GM21723 (cell line): Measurements from ENCODE around the gene GGT7.
"Not testable (repeated sequence)": the region's sequence is repeated elsewhere in the genome, so short reads cannot be mapped to it uniquely, and the experiment has no call there.

Source experiments
- ATAC-seq: cut with Tn5 transposase; IDR thresholded peaks from one replicate; pipeline ENCODE4 v1.9.1; 2021; ENCODE audit warnings: mild to moderate bottlenecking, moderate library complexity; ENCODE audit not compliant: unreplicated experiment

The GGT7 gene

GRCh38 chr20:34849778-34850177, 22.9 kb downstream of the GGT7 start:
- no peak for ATAC-seq

- no peak for ATAC-seq
Observed at GRCh38 chr20:34848597-34848996, 24.1 kb downstream of the GGT7 start.

GRCh38 chr20:34843421-34843820, 29.2 kb downstream of the GGT7 start:
- no peak for ATAC-seq

- ATAC-seq = no peak
Observed at GRCh38 chr20:34842143-34842542, 30.5 kb downstream of the GGT7 start.

- no peak for ATAC-seq
Observed at GRCh38 chr20:34834459-34834893, 38.2 kb downstream of the GGT7 start.

- ATAC-seq = no peak
Observed at GRCh38 chr20:34831936-34832335, 40.7 kb downstream of the GGT7 start.

GRCh38 chr20:34829191-34829590, 43.5 kb downstream of the GGT7 start:
- no peak for ATAC-seq

GRCh38 chr20:34825530-34826362, 46.9 kb downstream of the GGT7 start, which contains the start of gene NCOA6:
TSS of gene NCOA6 (minus strand) at chr20:34825651. CDS start at chr20:34782355, 43,296 bp downstream.
- ATAC-seq = peak; percentile 53

- peak; percentile 80 for ATAC-seq
Observed at GRCh38 chr20:34824806-34825529, 47.7 kb downstream of the GGT7 start.

- ATAC-seq = peak; percentile 62
Observed at GRCh38 chr20:34824452-34824805, 48.2 kb downstream of the GGT7 start.

- ATAC-seq = no peak
Observed at GRCh38 chr20:34824026-34824425, 48.6 kb downstream of the GGT7 start.

- no peak for ATAC-seq
Observed at GRCh38 chr20:34820805-34821578, 51.7 kb downstream of the GGT7 start.

GRCh38 chr20:34817801-34818200, 54.9 kb downstream of the GGT7 start:
- no peak for ATAC-seq

GRCh38 chr20:34817072-34817471, 55.6 kb downstream of the GGT7 start:
- no peak for ATAC-seq

GRCh38 chr20:34815636-34816035, 57.0 kb downstream of the GGT7 start:
- ATAC-seq = no peak

GRCh38 chr20:34808583-34808982, 64.1 kb downstream of the GGT7 start:
- no peak for ATAC-seq

- ATAC-seq = not testable (repeated sequence)
Observed at GRCh38 chr20:34807944-34808465, 64.7 kb downstream of the GGT7 start.

GRCh38 chr20:34806255-34806654, 66.4 kb downstream of the GGT7 start:
- ATAC-seq = no peak

- ATAC-seq = no peak
Observed at GRCh38 chr20:34798871-34799270, 73.8 kb downstream of the GGT7 start.

GRCh38 chr20:34798328-34798727, 74.3 kb downstream of the GGT7 start:
- no peak for ATAC-seq
